HCT116 (cell line): ENCODE measurements around the gene C1QTNF2. TPM values are rescaled to one million over a fixed set of nuclear protein-coding genes. Genes with fewer than 3 reads are reported as not detected.

Source experiments
- ATAC-seq: fragments of 200-7000 bp; cut with Tn5 transposase; 2 replicates; pipeline ENCODE4 v1.9.1; 2020; ENCODE audit warnings: mild to moderate bottlenecking, moderate library complexity
- BruUV-seq: library from RNA; stranded (reverse); fragments of 400-500 nt; replicated peaks from 2 replicates; lab custom pipeline; 2021; lab: Mats Ljungman, UMichigan
- CTCF ChIA-PET: fragments of 300-600 bp; sonication (Branson Sonifier 250); formaldehyde crosslinking; loops from one replicate; lab custom pipeline; 2021; ENCODE audit warnings: antibody characterized with exemption; lab: Charles Lee
- POLR2A ChIA-PET: fragments of 300-600, 350-600 bp; sonication (Branson Sonifier 250); formaldehyde crosslinking; loops from one replicate; lab custom pipeline; 2021; ENCODE audit warnings: antibody characterized with exemption; lab: Charles Lee
- RAD21 ChIA-PET, 2 experiments: fragments of 300-600 bp; sonication (Branson Sonifier 250); formaldehyde crosslinking; loops; one replicate each; lab custom pipeline; 2023; ENCODE audit warnings: low total read pairs in 2 of 2; ENCODE audit not compliant: uncharacterized antibody in 2 of 2, unreplicated experiment in 2 of 2, low non-redundant PET in 1 of 2; lab: Charles Lee
- DNase-seq: peaks from one replicate; pipeline ENCODE4 v3.0.0-alpha.2; 2010; ENCODE audit warnings: low read depth, low spot score
- H2AFZ ChIP-seq: fragments of 200-600 bp; shearing (Covaris generic), sonication (generic); 2 replicates; pipeline ENCODE4 v1.6.1; 2017; ENCODE audit warnings: low read depth, mixed run types, mixed read lengths, antibody characterized with exemption, low read length; ENCODE audit not compliant: poor library complexity, severe bottlenecking
- H3K27ac ChIP-seq: 2 replicates; pipeline ENCODE4 v1.5.1; 2012; ENCODE audit warnings: low read depth, low read length
- H3K27me3 ChIP-seq: fragments of 200-600 bp; sonication (generic); 2 replicates; pipeline ENCODE4 v1.6.1; 2016; ENCODE audit warnings: mixed run types, low read length, mixed read lengths; ENCODE audit not compliant: insufficient read depth
- H3K36me3 ChIP-seq, 2 experiments: fragments of 200-500 bp in 1 of 2; fragments of 200-600 bp in 1 of 2; sonication (Bioruptor generic) in 1 of 2; sonication (generic) in 1 of 2; 2 replicates each; pipeline versions ENCODE4 v1.5.1 to v1.6.1; 2014 to 2016; ENCODE audit warnings: low read length in 2 of 2, inconsistent platforms in 1 of 2, mixed read lengths in 1 of 2, mixed run types in 1 of 2; ENCODE audit not compliant: insufficient read depth in 2 of 2, control insufficient read depth in 1 of 2
- H3K4me1 ChIP-seq, 2 experiments: fragments of 200-600 bp in 1 of 2; sonication (generic) in 1 of 2; 2 replicates each; pipeline versions ENCODE4 v1.5.1 to v1.6.1; 2012 to 2017; ENCODE audit warnings: low read length in 2 of 2, inconsistent platforms in 1 of 2, mild to moderate bottlenecking in 1 of 2, mixed read lengths in 1 of 2, mixed run types in 1 of 2, moderate library complexity in 1 of 2; ENCODE audit not compliant: insufficient read depth in 2 of 2, control insufficient read depth in 1 of 2
- H3K4me2 ChIP-seq: fragments of 200-600 bp; sonication (generic); 2 replicates; pipeline ENCODE4 v1.6.1; 2017; ENCODE audit warnings: mixed run types, low read length, mixed read lengths
- H3K4me3 ChIP-seq, 2 experiments: fragments of 200-600 bp in 1 of 2; sonication (generic) in 1 of 2; replicated peaks in 1 of 2; 2 replicates each; pipeline ENCODE4 v1.5.1; 2011 to 2016; ENCODE audit warnings: low read length in 2 of 2, control low read depth in 1 of 2, low read depth in 1 of 2, mild to moderate bottlenecking in 1 of 2, mixed read lengths in 1 of 2, mixed run types in 1 of 2
- H3K79me2 ChIP-seq: fragments of 200-600 bp; sonication (generic); 2 replicates; pipeline ENCODE4 v1.6.1; 2017; ENCODE audit warnings: mild to moderate bottlenecking, mixed run types, low read length, moderate library complexity, mixed read lengths; ENCODE audit not compliant: insufficient read depth
- H3K9ac ChIP-seq: fragments of 200-600 bp; sonication (generic); 2 replicates; pipeline ENCODE4 v1.6.1; 2016; ENCODE audit warnings: low read length, mixed read lengths
- H3K9me2 ChIP-seq: fragments of 200-600 bp; sonication (generic), shearing (Covaris generic); 2 replicates; pipeline ENCODE4 v1.6.1; 2017; ENCODE audit warnings: mixed run types, mild to moderate bottlenecking, moderate library complexity; ENCODE audit not compliant: insufficient read depth
- H3K9me3 ChIP-seq, 2 experiments: fragments of 200-500 bp in 1 of 2; fragments of 200-600 bp in 1 of 2; sonication (Bioruptor generic) in 1 of 2; sonication (generic) in 1 of 2; 2 replicates each; pipeline ENCODE4 v1.6.1; 2014 to 2017; ENCODE audit warnings: low read length in 2 of 2, mixed read lengths in 2 of 2, inconsistent platforms in 1 of 2, low read depth in 1 of 2, mild to moderate bottlenecking in 1 of 2, mixed run types in 1 of 2, moderate library complexity in 1 of 2; ENCODE audit not compliant: control insufficient read depth in 1 of 2, insufficient read depth in 1 of 2
- H4K20me1 ChIP-seq: fragments of 200-600 bp; sonication (generic), shearing (Covaris generic); 2 replicates; pipeline ENCODE4 v1.6.1; 2017; ENCODE audit warnings: mixed run types, mild to moderate bottlenecking, moderate library complexity; ENCODE audit not compliant: insufficient read depth
- CBX3 ChIP-seq: IDR thresholded peaks from 2 replicates; pipeline ENCODE4 v1.6.1; 2012; ENCODE audit warnings: low read depth
- EZH2 ChIP-seq: fragments of 200-600 bp; sonication (generic); IDR thresholded peaks from 2 replicates; pipeline ENCODE4 v1.6.1; 2017; ENCODE audit warnings: antibody characterized with exemption, mixed run types
- JUND ChIP-seq: IDR thresholded peaks from 2 replicates; pipeline ENCODE4 v1.6.1; 2012
- RAD21 ChIP-seq: IDR thresholded peaks from 2 replicates; pipeline ENCODE4 v1.6.1; 2012; ENCODE audit warnings: low read depth, mild to moderate bottlenecking
- REST ChIP-seq: IDR thresholded peaks from 2 replicates; pipeline ENCODE4 v1.6.1; 2012; ENCODE audit warnings: low read depth
- TCF7L2 ChIP-seq: IDR thresholded peaks from 2 replicates; pipeline ENCODE4 v1.7.0; 2011; ENCODE audit warnings: borderline replicate concordance, inconsistent platforms; ENCODE audit not compliant: insufficient read depth, insufficient read length; ENCODE audit errors: extremely low read depth
- ZBTB33 ChIP-seq: IDR thresholded peaks from 2 replicates; pipeline ENCODE4 v1.6.1; 2011; ENCODE audit warnings: mild to moderate bottlenecking, low read length, moderate library complexity; ENCODE audit not compliant: insufficient replicate concordance; ENCODE audit errors: extremely low read depth
- intact Hi-C: fragments of 100-400 bp; cut with micrococcal nuclease; formaldehyde crosslinking; loops from 2 replicates; pipeline ENCODE4 v1.10.0; 2022
- total RNA-seq: library from RNA; stranded (reverse); gene quantifications from one replicate; pipeline ENCODE4 v1.2.1, GENCODE V29; 2021; ENCODE audit not compliant: unreplicated experiment

The C1QTNF2 gene
- total RNA-seq, 1 experiment from 2014 or later, result 0.15 TPM

- Histone ChIP-seq H4K20me1 (no peaks in the 10 kb centered on the region), H3K27me3 (peaks cover 32% of the 10 kb centered on the region)
- RAD21 ChIA-PET, result no interaction called here
Observed at GRCh38 chr5:160375166-160375565, 4.7 kb upstream of the C1QTNF2 start.

More at GRCh38 chr5:160375166-160375565, 4.7 kb upstream of the C1QTNF2 start:
- H3K9me2 ChIP-seq, result no peaks in the 10 kb centered on the region
- H3K79me2 ChIP-seq, result no peaks in the 10 kb centered on the region
- H3K4me1 ChIP-seq, result peaks cover 0 to 7% of the 10 kb centered on the region in 2 experiments; a peak in 1 of 4 replicates
- intact Hi-C loops, result no loop called here
- no peaks in the 10 kb centered on the region for H3K9me3 ChIP-seq
- POLR2A ChIA-PET, result no interaction called here
- no peak for TF ChIP-seq RAD21
- no peak for TF ChIP-seq TCF7L2
- TF ChIP-seq EZH2, result no peak
- no peak for TF ChIP-seq REST
- TF ChIP-seq ZBTB33, result no peak
- no peak for TF ChIP-seq JUND
- TF ChIP-seq CBX3, result no peak
- no peak for ATAC-seq
- no peak overlapping the region for H3K27ac ChIP-seq
- no peak for DNase-seq
- CTCF ChIA-PET, result no interaction called here
- H3K36me3 ChIP-seq, result no peaks in the 10 kb centered on the region
- H3K9ac ChIP-seq, result no peak overlapping the region
- H3K4me2 ChIP-seq, result no peak overlapping the region
- no TSS peak for BruUV-seq
- H3K4me3 ChIP-seq, result no peak overlapping the region
- no peak overlapping the region for H2AFZ ChIP-seq
